Fibroblast of lung (primary cell): ENCODE measurements around the gene GDF7. TPM values are rescaled to one million over a fixed set of nuclear protein-coding genes. Genes with fewer than 3 reads are reported as not detected.

Experiments
- DNase-seq, 2 donors: peaks; one replicate each; pipeline versions ENCODE4 v3.0.0 to v3.0.0-alpha.2; 2010; ENCODE audit warnings: low read depth in 2 of 2
- H2AFZ ChIP-seq: 2 replicates; pipeline ENCODE4 v1.5.1; 2012; ENCODE audit warnings: low read length, control low read depth, inconsistent platforms
- H3K27ac ChIP-seq: 2 replicates; pipeline ENCODE4 v1.5.1; 2011; ENCODE audit warnings: low read length, control low read depth; ENCODE audit not compliant: insufficient read depth
- H3K27me3 ChIP-seq: 2 replicates; pipeline ENCODE4 v1.5.1; 2011; ENCODE audit warnings: mild to moderate bottlenecking, low read length; ENCODE audit not compliant: control insufficient read depth, insufficient read depth
- H3K36me3 ChIP-seq: 2 replicates; pipeline ENCODE4 v1.5.1; 2011; ENCODE audit warnings: low read length; ENCODE audit not compliant: control insufficient read depth, insufficient read depth
- H3K4me1 ChIP-seq: 2 replicates; pipeline ENCODE4 v1.5.1; 2011; ENCODE audit warnings: low read length; ENCODE audit not compliant: control insufficient read depth, insufficient read depth; ENCODE audit errors: extremely low read depth
- H3K4me2 ChIP-seq: 2 replicates; pipeline ENCODE4 v1.5.1; 2011; ENCODE audit warnings: low read length, control low read depth; ENCODE audit not compliant: insufficient read depth; ENCODE audit errors: extremely low read depth
- H3K4me3 ChIP-seq, 4 experiments: fragments of 200-600 bp in 1 of 4; sonication (generic) in 1 of 4; replicated peaks in 1 of 4; 2 replicates each; pipeline ENCODE4 v1.5.1; 2011 to 2016; ENCODE audit warnings: low read length in 4 of 4, low read depth in 3 of 4, mild to moderate bottlenecking in 3 of 4, control low read depth in 2 of 4, inconsistent platforms in 1 of 4, mixed read lengths in 1 of 4; ENCODE audit not compliant: insufficient read depth in 1 of 4; ENCODE audit errors: control extremely low read depth in 1 of 4
- H3K79me2 ChIP-seq: 2 replicates; pipeline ENCODE4 v1.5.1; 2012; ENCODE audit warnings: mild to moderate bottlenecking, low read length, inconsistent platforms; ENCODE audit not compliant: control insufficient read depth, insufficient read depth
- H3K9ac ChIP-seq: 2 replicates; pipeline ENCODE4 v1.5.1; 2011; ENCODE audit warnings: mild to moderate bottlenecking, low read length, control low read depth; ENCODE audit not compliant: insufficient read depth
- H3K9me3 ChIP-seq: 2 replicates; pipeline ENCODE4 v1.5.1; 2012; ENCODE audit warnings: low read depth, low read length; ENCODE audit not compliant: control insufficient read depth, insufficient read depth
- H4K20me1 ChIP-seq: 2 replicates; pipeline ENCODE4 v1.5.1; 2011; ENCODE audit warnings: low read length; ENCODE audit not compliant: control insufficient read depth, insufficient read depth; ENCODE audit errors: extremely low read depth
- EZH2 ChIP-seq: IDR thresholded peaks from 2 replicates; pipeline ENCODE4 v1.5.1; 2012; ENCODE audit warnings: low read length, control low read depth, mild to moderate bottlenecking; ENCODE audit errors: missing control alignments
- polyA plus RNA-seq, 2 donors: library from polyadenylated mRNA; depleted of rRNA in 1 of 2; stranded (reverse) in 1 of 2; unstranded in 1 of 2; fragments of >200 nt; gene quantifications; 2 replicates each; pipeline ENCODE4 v1.2.1, GENCODE V29; 2011 to 2012; ENCODE audit warnings: missing spikeins in 1 of 2
- total RNA-seq: library from RNA; depleted of rRNA; stranded (reverse); fragments of >200 nt; gene quantifications from 2 replicates; pipeline ENCODE4 v1.2.1, GENCODE V29; 2014
- TF ChIP-seq, protein P1 (sequence below), 2 donors: IDR thresholded peaks in 1 of 2; conservative IDR thresholded peaks in 1 of 2; 1 replicate in 1 of 2; 2 replicates in 1 of 2; pipeline ENCODE4 v1.5.1; 2011 to 2012; ENCODE audit warnings: low read length in 2 of 2, control low read depth in 1 of 2, inconsistent platforms in 1 of 2, low read depth in 1 of 2, mild to moderate bottlenecking in 1 of 2

Gene GDF7
- total and polyA plus RNA-seq, 2 donors (not counting 1 experiment from before 2014, with no cell fraction given) = 0.33 TPM; not detected in 1

DNA sequence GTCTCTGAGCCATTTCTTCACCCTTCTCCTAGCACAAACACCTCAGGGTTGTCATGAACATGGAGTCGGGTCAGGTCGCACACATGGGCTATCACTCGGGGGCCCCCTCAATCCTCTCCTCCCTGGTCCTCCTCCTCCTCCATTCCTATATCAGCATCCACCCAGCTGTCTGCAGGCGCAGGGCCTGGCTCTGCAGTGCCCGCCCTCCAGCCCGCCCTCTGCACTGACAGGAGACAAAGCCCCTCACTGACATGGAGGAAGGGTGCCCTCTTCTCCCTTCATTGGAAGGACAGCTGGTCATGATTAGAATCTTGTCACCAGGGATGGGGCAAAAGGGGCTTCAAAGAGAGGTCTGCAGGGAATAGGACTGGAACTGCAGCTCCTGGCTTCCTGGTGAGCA, 37.8 kb upstream of the GDF7 start:
- H4K20me1 ChIP-seq = no peaks in the 10 kb centered on the region
- H3K27ac ChIP-seq = no peak overlapping the region
- no peak for TF ChIP-seq EZH2
- TF ChIP-seq, protein P1, sequence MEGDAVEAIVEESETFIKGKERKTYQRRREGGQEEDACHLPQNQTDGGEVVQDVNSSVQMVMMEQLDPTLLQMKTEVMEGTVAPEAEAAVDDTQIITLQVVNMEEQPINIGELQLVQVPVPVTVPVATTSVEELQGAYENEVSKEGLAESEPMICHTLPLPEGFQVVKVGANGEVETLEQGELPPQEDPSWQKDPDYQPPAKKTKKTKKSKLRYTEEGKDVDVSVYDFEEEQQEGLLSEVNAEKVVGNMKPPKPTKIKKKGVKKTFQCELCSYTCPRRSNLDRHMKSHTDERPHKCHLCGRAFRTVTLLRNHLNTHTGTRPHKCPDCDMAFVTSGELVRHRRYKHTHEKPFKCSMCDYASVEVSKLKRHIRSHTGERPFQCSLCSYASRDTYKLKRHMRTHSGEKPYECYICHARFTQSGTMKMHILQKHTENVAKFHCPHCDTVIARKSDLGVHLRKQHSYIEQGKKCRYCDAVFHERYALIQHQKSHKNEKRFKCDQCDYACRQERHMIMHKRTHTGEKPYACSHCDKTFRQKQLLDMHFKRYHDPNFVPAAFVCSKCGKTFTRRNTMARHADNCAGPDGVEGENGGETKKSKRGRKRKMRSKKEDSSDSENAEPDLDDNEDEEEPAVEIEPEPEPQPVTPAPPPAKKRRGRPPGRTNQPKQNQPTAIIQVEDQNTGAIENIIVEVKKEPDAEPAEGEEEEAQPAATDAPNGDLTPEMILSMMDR (conservative IDR thresholded peaks at IDR 0.05 in 1 of 2, IDR thresholded peaks at IDR 0.05 in 1 of 2; ENCODE audit: low read depth in 1 of 2, low read length in 2 of 2) = no peak
- H3K4me3 ChIP-seq = no peak overlapping the region
- no peaks in the 10 kb centered on the region for H3K79me2 ChIP-seq
- H3K4me1 ChIP-seq = peaks cover 10% of the 10 kb centered on the region
- DNase-seq = no peak
- no peak overlapping the region for H3K4me2 ChIP-seq
- H2AFZ ChIP-seq = no peak overlapping the region
- no peak overlapping the region for H3K9ac ChIP-seq
- no peaks in the 10 kb centered on the region for H3K9me3 ChIP-seq
- no peaks in the 10 kb centered on the region for H3K27me3 ChIP-seq
- peaks cover 1% of the 10 kb centered on the region for H3K36me3 ChIP-seq

DNA sequence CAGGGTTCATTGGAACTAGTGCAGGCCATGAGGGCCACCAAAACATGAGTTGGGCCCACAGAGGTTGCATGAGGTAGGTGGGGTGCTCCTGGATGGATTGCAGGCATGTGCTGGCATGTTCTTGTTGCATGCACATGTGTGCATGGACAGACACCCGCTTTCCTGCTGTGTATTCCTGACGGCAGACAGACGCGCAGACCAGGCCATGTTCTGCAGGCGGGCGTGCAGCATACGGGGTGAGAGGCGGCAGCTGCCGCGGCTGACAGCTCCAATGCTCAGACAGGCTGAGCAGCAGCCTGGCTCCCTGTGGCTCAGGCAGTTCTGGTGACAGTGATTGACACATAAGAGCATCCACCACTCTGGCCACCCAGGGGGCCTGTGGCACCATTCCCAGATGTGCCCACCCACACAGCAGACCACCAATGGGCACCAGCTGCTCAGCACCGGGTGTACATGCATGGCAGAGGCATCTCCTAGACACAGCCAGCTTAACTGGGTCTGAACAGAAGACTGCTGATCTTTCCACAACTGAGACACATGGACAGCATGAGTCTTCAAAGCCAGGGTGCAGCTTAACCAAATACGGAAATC, 37.3 kb upstream of the GDF7 start:
- Histone ChIP-seq H4K20me1 (no peaks in the 10 kb centered on the region), H3K36me3 (no peaks in the 10 kb centered on the region), H3K27me3 (no peaks in the 10 kb centered on the region), H3K9me3 (no peaks in the 10 kb centered on the region), H3K79me2 (no peaks in the 10 kb centered on the region), H3K9ac (no peak overlapping the region), H2AFZ (no peak overlapping the region), H3K4me2 (no peak overlapping the region), H3K4me1 (peaks cover 14% of the 10 kb centered on the region), H3K4me3 (no peak overlapping the region), H3K27ac (no peak overlapping the region)
- TF ChIP-seq, protein P1 (conservative IDR thresholded peaks at IDR 0.05 in 1 of 2, IDR thresholded peaks at IDR 0.05 in 1 of 2; ENCODE audit: low read depth in 1 of 2, low read length in 2 of 2) = no peak
- TF ChIP-seq EZH2 = no peak
- no peak for DNase-seq

DNA sequence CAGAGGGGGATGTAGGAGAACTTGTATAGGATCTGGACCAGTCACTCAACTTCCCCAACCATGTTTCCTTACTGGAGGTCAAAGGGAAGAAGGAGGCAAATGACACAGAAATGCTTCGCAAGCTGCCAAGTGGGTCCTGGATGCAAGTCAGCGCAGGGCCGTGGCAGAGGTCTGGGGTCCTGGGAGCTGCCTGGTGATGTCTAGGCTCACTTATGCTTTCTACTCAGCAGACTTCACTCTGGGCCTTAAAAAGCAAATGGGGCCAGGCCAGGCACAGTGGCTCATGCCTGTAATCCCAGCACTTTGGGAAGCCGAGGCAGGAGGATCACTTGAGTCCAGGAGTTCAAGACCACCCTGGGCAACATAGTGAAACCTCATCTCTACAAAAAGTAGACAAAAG, 36.0 kb upstream of the GDF7 start:
- no peaks in the 10 kb centered on the region for H3K27me3 ChIP-seq
- H3K27ac ChIP-seq = no peak overlapping the region
- H2AFZ ChIP-seq = no peak overlapping the region
- no peaks in the 10 kb centered on the region for H3K9me3 ChIP-seq
- H3K4me1 ChIP-seq = peaks cover 24% of the 10 kb centered on the region
- no peak overlapping the region for H3K4me3 ChIP-seq
- TF ChIP-seq EZH2 = no peak
- TF ChIP-seq, protein P1 (conservative IDR thresholded peaks at IDR 0.05 in 1 of 2, IDR thresholded peaks at IDR 0.05 in 1 of 2; ENCODE audit: low read depth in 1 of 2, low read length in 2 of 2) = no peak
- H3K36me3 ChIP-seq = no peaks in the 10 kb centered on the region
- no peak overlapping the region for H3K4me2 ChIP-seq
- H3K79me2 ChIP-seq = no peaks in the 10 kb centered on the region
- H4K20me1 ChIP-seq = no peaks in the 10 kb centered on the region
- DNase-seq = no peak
- H3K9ac ChIP-seq = no peak overlapping the region
